Measurements from ENCODE around the gene CCDC134.
A peak's percentile ranks its signal among the peaks of the same experiment; 100 is the strongest.

The CCDC134 gene

GRCh38 chr22:41831383-41831782 is 30.9 kb downstream of the CCDC134 start:
- peaks cover 12 to 16% of the 10 kb centered on the region in 2 donors for H3K4me1 ChIP-seq (ENCODE audit: control insufficient read depth in 2 of 2, insufficient read depth in 1 of 2, low read depth in 1 of 2, low read length in 2 of 2)
- peak overlapping the region; percentile 56 for H2BK120ac ChIP-seq (ENCODE audit: low read depth, low read length)
- H3K4me2 ChIP-seq (ENCODE audit: insufficient read depth, low read length, poor library complexity, severe bottlenecking), result no peak overlapping the region
- no peak overlapping the region for H2AFZ ChIP-seq (ENCODE audit: low read length)
- DNase-seq (ENCODE audit: low spot score), result no peak
- H2BK5ac ChIP-seq (ENCODE audit: low read length), result peak overlapping the region; percentile 58
- no CpG with 5 or more reads among the region's 6 CpGs for WGBS, 2 donors (ENCODE audit: extremely low coverage in 2 of 2, insufficient read length in 2 of 2, insufficient replicate concordance in 1 of 2)
- peak overlapping the region; percentile 31 for H2BK15ac ChIP-seq (ENCODE audit: low read length)
- H3K27me3 ChIP-seq (ENCODE audit: control insufficient read depth in 3 of 3, insufficient read depth in 3 of 3, low read depth in 1 of 3, low read length in 3 of 3), result no peaks in the 10 kb centered on the region
- H3K23ac ChIP-seq (ENCODE audit: low read depth, low read length, poor library complexity), result no peak overlapping the region
- H3K4ac ChIP-seq (ENCODE audit: low read length), result no peak overlapping the region
- H3K4me3 ChIP-seq (ENCODE audit: low read length in 2 of 2), result no peak overlapping the region
- H4K91ac ChIP-seq (ENCODE audit: low read depth, low read length, poor library complexity), result peak overlapping the region; percentile 10
- peak overlapping the region; percentile 99 for H3K27ac ChIP-seq (replicated peaks; ENCODE audit: low read length)
- H4K8ac ChIP-seq (ENCODE audit: low read depth, low read length), result no peak overlapping the region
- H3K9ac ChIP-seq (ENCODE audit: low read depth, low read length, poor library complexity), result no peak overlapping the region
- no peak overlapping the region for H3K14ac ChIP-seq (ENCODE audit: low read length)
- H3K9me3 ChIP-seq (replicated peaks in 1 of 2; ENCODE audit: control insufficient read depth in 2 of 2, insufficient read depth in 1 of 2, low read depth in 1 of 2, low read length in 2 of 2), result peaks cover 0 to 4% of the 10 kb centered on the region in 2 donors
- H3K79me1 ChIP-seq (ENCODE audit: low read depth, low read length), result no peaks in the 10 kb centered on the region
- H2BK12ac ChIP-seq (ENCODE audit: low read length), result peak overlapping the region; percentile 91
- H3K36me3 ChIP-seq (replicated peaks in 1 of 2; ENCODE audit: control insufficient read depth in 2 of 2, insufficient read depth in 2 of 2, low read length in 2 of 2), result peaks cover 3 to 32% of the 10 kb centered on the region in 2 donors
- peak overlapping the region; percentile 77 for H3K18ac ChIP-seq (ENCODE audit: low read length)
- H2AK5ac ChIP-seq (ENCODE audit: low read depth, low read length), result peak overlapping the region; percentile 78

GRCh38 chr22:41831828-41832552 is 31.5 kb downstream of the CCDC134 start:
- Histone ChIP-seq H3K27ac (replicated peaks; ENCODE audit: low read length) (peak overlapping the region; percentile 99), H3K23ac (ENCODE audit: low read depth, low read length, poor library complexity) (peak overlapping the region; percentile 45), H3K18ac (ENCODE audit: low read length) (peak overlapping the region; percentile 74), H3K9me3 (replicated peaks in 1 of 2; ENCODE audit: control insufficient read depth in 2 of 2, insufficient read depth in 1 of 2, low read depth in 1 of 2, low read length in 2 of 2) (peaks cover 0 to 4% of the 10 kb centered on the region in 2 donors), H4K8ac (ENCODE audit: low read depth, low read length) (no peak overlapping the region), H2BK12ac (ENCODE audit: low read length) (no peak overlapping the region), H3K79me1 (ENCODE audit: low read depth, low read length) (peaks cover 1% of the 10 kb centered on the region), H3K36me3 (replicated peaks in 1 of 2; ENCODE audit: control insufficient read depth in 2 of 2, insufficient read depth in 2 of 2, low read length in 2 of 2) (peaks cover 9 to 32% of the 10 kb centered on the region in 2 donors), H2AK5ac (ENCODE audit: low read depth, low read length) (no peak overlapping the region), H3K27me3 (ENCODE audit: control insufficient read depth in 3 of 3, insufficient read depth in 3 of 3, low read depth in 1 of 3, low read length in 3 of 3) (no peaks in the 10 kb centered on the region), H3K14ac (ENCODE audit: low read length) (no peak overlapping the region), H3K4me3 (ENCODE audit: low read length in 2 of 2) (peak overlapping the region; percentile 48 to 74), H3K4ac (ENCODE audit: low read length) (no peak overlapping the region), H3K4me1 (ENCODE audit: control insufficient read depth in 2 of 2, insufficient read depth in 1 of 2, low read depth in 1 of 2, low read length in 2 of 2) (peaks cover 6 to 13% of the 10 kb centered on the region in 2 donors), H2BK120ac (ENCODE audit: low read depth, low read length) (peak overlapping the region; percentile 89), H3K9ac (ENCODE audit: low read depth, low read length, poor library complexity) (peak overlapping the region; percentile 45), H2BK15ac (ENCODE audit: low read length) (no peak overlapping the region), H4K91ac (ENCODE audit: low read depth, low read length, poor library complexity) (no peak overlapping the region), H2BK5ac (ENCODE audit: low read length) (peak overlapping the region; percentile 94), H2AFZ (ENCODE audit: low read length) (peak overlapping the region; percentile 51), H3K4me2 (ENCODE audit: insufficient read depth, low read length, poor library complexity, severe bottlenecking) (peak overlapping the region; percentile 75)
- WGBS, 2 donors (ENCODE audit: extremely low coverage in 2 of 2, insufficient read length in 2 of 2, insufficient replicate concordance in 1 of 2), result no CpG with 5 or more reads among the region's 17 CpGs
- peak; percentile 26 for DNase-seq (ENCODE audit: low spot score)

GRCh38 chr22:41832553-41833368 is 32.3 kb downstream of the CCDC134 start, which contains the start of gene SREBF2:
Gene SREBF2 (plus strand): TSS chr22:41833105. CDS start chr22:41833271, 166 bp downstream.
- peak within 1 kb of the TSS; percentile 94 for H3K23ac ChIP-seq (ENCODE audit: low read depth, low read length, poor library complexity)
- peaks cover 4 to 12% of the 10 kb centered on the region in 2 donors for H3K4me1 ChIP-seq (ENCODE audit: control insufficient read depth in 2 of 2, insufficient read depth in 1 of 2, low read depth in 1 of 2, low read length in 2 of 2)
- H3K9me3 ChIP-seq (replicated peaks in 1 of 2; ENCODE audit: control insufficient read depth in 2 of 2, insufficient read depth in 1 of 2, low read depth in 1 of 2, low read length in 2 of 2), result peaks cover 0 to 4% of the 10 kb centered on the region in 2 donors
- H3K4me3 ChIP-seq (ENCODE audit: low read length in 2 of 2), result peak within 1 kb of the TSS; percentile 90 to 99
- peak within 1 kb of the TSS; percentile 66 for H3K14ac ChIP-seq (ENCODE audit: low read length)
- no peaks in the 10 kb centered on the region for H3K27me3 ChIP-seq (ENCODE audit: control insufficient read depth in 3 of 3, insufficient read depth in 3 of 3, low read depth in 1 of 3, low read length in 3 of 3)
- H3K36me3 ChIP-seq (replicated peaks in 1 of 2; ENCODE audit: control insufficient read depth in 2 of 2, insufficient read depth in 2 of 2, low read length in 2 of 2), result peaks cover 9 to 37% of the 10 kb centered on the region in 2 donors
- H2BK15ac ChIP-seq (ENCODE audit: low read length), result peak within 1 kb of the TSS; percentile 84
- H3K4me2 ChIP-seq (ENCODE audit: insufficient read depth, low read length, poor library complexity, severe bottlenecking), result peak within 1 kb of the TSS; percentile 79
- H3K18ac ChIP-seq (ENCODE audit: low read length), result peak within 1 kb of the TSS; percentile 99
- peak within 1 kb of the TSS; percentile 77 for H4K91ac ChIP-seq (ENCODE audit: low read depth, low read length, poor library complexity)
- H4K8ac ChIP-seq (ENCODE audit: low read depth, low read length), result no peak within 1 kb of the TSS
- peak; percentile 100 for DNase-seq (ENCODE audit: low spot score)
- H2BK120ac ChIP-seq (ENCODE audit: low read depth, low read length), result peak within 1 kb of the TSS; percentile 96
- peak within 1 kb of the TSS; percentile 61 for H2BK12ac ChIP-seq (ENCODE audit: low read length)
- H3K4ac ChIP-seq (ENCODE audit: low read length), result peak within 1 kb of the TSS; percentile 71
- peak within 1 kb of the TSS; percentile 99 for H2AK5ac ChIP-seq (ENCODE audit: low read depth, low read length)
- peak within 1 kb of the TSS; percentile 99 for H3K27ac ChIP-seq (replicated peaks; ENCODE audit: low read length)
- H2BK5ac ChIP-seq (ENCODE audit: low read length), result peak within 1 kb of the TSS; percentile 100
- H3K79me1 ChIP-seq (ENCODE audit: low read depth, low read length), result peaks cover 1% of the 10 kb centered on the region
- peak within 1 kb of the TSS; percentile 62 for H2AFZ ChIP-seq (ENCODE audit: low read length)
- WGBS, 2 donors (ENCODE audit: extremely low coverage in 2 of 2, insufficient read length in 2 of 2, insufficient replicate concordance in 1 of 2), result no CpG with 5 or more reads among the region's 75 CpGs
- peak within 1 kb of the TSS; percentile 97 for H3K9ac ChIP-seq (ENCODE audit: low read depth, low read length, poor library complexity)
